Epidermal melanocyte (primary cell): Measurements from ENCODE around the gene FBXL5.

Source experiments
- DNase-seq: peaks from one replicate; pipeline ENCODE4 v3.0.0; 2011; ENCODE audit warnings: low spot score; ENCODE audit not compliant: insufficient read length

Gene FBXL5

DNA sequence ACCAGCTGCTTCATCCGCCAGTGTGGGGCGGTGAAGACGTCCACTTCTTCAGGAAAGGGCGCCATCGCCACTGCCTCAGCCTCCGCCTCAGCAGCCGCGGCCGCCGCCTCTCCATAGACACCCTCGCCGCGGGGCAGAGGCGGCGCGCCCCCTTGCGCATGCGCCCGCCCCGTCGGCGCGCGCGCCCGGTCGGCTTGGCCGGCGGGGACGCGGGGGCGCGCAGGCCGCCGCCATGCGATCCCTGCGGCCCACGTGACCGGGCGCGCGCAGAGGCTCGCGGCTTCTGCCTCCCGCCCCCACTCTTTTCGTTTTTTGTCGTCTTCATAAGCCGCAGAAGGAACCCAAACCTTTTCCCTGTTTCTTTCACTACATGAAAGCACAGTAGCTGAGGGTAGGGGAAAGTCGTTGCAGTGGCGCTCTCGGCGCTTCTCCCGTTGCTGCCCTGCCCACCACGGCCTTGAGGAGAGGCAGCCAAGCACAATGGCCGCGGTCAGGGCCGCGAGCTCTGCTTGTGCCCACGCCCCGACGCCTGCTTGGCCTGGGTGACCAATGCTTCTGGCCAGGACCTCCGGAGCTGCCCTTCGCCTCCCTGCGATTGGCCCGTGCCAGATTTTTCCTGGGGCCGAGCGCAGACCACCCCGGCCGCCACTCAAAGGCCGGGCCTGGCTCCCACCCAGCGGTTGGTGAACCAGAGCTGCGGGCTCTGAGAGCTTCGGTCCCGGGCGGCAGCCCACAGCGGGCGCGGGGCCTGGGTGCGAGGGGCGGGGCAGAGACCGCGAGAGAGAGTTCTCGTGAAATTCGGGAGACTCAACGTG, at the start of gene FBXL5:
Gene FBXL5 (minus strand): TSS at position 135 of the 815 bp plus-strand sequence. CDS start 70 bp downstream, at position 65.
- DNase-seq = peak; percentile 91

DNA sequence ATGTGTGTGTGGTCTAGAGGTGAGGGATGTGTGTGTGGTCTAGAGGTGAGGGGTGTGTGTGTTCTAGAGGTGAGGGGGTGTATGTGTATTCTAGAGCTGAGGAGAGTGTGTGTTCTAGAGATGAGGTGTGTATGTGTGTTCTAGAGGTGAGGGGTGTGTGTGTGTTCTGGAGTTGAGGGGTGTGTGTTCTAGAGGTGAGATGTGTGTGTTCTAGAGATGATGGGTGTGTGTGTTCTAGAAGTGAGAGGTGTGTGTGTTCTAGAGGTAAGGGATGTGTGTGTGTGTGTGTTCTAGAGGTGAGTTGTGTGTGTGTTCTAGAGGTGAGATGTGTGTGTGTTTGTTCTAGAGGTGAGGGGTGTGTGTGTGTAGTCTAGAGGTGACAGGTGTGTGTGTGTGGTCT, 49.0 kb upstream of the FBXL5 start:
- no peak for DNase-seq

- no peak for DNase-seq
These were observed 48.3 kb upstream of the FBXL5 start for GRCh38 chr4:15703439-15703838.

DNA sequence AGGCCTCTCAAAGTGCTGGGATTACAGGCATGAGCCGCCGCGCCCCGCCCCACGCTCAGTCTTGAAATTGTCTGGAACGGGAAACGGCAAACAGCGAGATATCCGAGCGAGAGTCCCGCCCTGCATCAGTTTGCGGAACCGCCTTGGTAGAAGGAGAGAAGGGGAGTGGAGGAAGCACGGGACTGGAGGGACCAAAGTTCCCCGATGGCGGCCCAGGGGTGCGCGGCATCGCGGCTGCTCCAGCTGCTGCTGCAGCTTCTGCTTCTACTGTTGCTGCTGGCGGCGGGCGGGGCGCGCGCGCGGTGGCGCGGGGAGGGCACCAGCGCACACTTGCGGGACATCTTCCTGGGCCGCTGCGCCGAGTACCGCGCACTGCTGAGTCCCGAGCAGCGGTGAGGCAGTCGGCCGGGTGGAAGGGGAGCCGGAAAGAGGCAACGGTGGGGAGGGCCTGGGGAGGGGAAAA, 47.8 kb upstream of the FBXL5 start, which contains the start of gene BST1:
Gene BST1 (plus strand): TSS at position 125 of the 463 bp plus-strand sequence. CDS start 80 bp downstream, at position 205.
- peak; percentile 59 for DNase-seq

DNA sequence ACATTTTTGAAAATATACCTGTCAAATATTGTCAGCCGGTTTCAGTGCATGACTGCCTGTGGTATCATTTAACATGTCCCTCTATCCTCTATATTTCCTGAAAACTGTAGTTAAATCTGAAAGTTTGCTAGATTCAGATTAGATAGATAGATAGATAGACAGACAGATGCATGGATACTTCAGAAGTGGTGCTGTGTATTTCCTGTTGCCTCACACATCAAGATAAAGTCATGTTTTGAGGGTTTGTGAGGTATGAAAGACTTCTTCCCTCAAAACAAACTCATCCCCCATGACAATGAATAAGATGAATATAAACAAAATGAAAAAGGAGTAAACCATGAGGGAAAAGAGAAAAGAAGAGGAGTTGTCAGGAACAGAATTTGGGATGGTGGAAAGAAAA, 41.7 kb upstream of the FBXL5 start:
- no peak for DNase-seq

DNA sequence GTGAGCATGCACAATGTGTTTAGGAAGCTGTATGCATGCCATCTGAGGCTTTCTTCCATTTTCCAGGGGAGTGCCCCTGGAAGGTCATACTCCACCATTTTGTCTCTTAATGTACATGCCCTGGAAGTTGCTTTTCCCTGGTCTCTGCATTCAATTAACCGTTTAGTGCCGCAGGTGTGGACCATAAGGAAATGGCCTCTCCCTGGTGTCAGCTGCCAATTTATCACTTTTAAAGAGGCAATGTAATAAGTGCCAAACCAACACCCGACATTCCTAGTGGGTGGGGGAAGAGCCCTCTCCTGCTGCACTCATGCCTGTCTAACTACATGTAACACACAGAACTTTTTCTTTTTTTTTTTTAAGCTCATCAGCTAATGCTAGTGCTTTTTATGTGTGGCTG, 40.6 kb upstream of the FBXL5 start:
- DNase-seq = no peak

GRCh38 chr4:15695240-15695699, 40.1 kb upstream of the FBXL5 start:
- no peak for DNase-seq

DNA sequence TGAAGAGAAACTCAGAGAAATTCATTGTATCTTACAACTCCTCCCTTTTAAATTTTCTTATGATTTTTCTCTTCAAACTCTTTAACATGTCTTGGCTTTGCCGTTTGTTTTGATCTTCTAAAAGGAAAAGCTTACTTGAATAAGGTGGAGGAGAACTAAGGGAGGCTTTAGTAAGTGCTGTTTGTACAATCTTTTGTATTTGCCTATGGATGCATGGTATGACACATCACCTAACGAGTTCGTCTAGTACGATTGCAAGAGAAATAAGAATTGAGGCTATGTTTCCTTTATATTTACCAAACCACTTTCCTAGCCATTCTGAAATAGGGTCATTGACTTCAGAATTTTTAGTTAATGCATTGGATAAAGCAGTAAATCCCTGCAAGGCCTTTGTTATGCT, 39.3 kb upstream of the FBXL5 start:
- no peak for DNase-seq

DNA sequence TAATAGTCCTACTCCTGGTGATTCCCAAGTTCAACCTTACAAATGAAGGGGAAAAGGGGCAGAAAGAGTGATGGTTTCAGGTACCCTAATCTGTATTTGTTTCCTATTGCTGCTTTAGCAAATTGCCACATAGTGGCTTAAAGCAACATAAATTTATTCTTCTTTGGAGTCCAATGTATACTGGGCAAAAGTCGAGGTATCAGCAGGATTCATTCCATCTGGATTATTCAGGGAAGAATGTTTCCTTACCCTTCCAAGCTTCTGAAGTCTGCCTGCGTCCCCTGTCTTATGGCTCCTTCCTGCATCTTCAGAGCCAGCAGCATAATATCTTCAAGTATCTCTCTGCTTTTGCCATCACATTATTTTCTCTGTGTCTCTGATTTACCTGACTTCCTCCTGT, 37.4 kb upstream of the FBXL5 start:
- no peak for DNase-seq

DNA sequence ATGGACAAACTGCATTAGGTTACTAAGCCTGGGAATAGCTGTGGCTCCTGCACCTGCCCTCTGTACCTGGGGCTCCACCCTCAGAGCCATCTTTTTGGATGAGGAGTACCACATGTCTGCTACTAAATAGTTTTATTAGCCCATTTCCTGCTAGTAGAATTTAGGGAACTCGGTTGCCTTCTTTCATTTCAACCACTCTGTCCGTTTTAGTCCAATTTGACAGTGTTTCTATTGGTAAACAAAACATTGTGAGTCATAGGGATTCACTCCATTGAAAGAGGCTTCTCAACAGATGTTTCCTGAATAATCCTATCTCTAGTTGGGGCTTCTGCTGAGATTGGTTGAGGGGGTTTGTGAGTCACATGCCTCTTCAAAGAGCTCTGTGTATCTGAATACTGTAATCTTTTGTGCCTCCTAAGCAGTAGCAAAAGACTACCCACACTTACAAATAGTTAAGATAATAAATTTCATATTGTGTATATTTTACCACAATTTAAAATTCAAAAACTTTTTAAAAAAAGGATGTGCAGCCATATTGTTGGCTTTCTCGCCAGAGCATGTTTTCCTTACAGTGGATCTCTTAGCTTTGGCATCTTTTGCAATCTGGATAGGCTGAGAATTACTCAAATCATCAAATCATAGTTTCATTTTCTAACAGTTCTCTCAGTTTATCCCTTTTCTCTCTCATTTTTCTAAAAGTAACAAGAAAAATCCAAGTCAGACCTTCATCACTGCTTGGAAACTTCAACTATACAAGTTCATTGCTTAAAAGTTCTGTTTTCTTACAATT, 36.4 kb upstream of the FBXL5 start:
- no peak for DNase-seq

DNA sequence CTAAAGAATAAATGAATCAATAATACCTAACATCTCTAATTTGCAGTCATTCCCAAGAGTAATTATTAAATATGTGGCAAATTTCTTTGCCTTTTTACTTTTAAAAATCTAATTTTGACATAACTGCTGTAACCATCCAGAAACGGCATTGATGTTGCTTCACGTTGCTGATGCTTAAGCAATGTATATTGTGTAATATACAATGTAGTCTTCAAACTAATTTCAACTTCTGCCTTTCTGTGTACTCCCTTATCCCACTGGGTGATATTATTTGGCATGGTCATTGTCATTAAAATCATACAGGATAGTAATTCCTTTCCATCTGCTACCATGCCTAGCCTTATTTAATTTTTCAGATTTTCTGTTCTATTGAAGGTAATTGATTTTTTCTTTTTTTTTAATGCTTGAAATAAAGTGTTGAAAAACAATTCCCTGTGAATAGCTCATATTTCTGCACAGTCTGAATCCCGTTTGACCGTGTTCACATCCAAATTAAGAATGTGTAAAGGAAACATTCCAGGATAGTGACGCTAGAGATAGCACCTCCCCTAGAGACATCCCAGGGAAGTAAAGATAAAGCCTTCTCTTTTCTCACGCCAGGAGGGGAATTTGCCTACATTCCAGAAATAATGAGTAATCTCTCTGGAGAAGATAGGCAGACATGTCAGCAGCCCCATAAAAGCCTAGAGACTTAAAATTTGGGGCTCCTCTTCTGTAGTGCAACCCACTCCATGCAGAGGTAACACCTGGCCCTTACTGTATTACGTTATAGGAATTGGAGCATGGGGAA, 35.1 kb upstream of the FBXL5 start:
- DNase-seq = peak; percentile 45

- DNase-seq = no peak
These were observed 34.4 kb upstream of the FBXL5 start for GRCh38 chr4:15689540-15689939.

GRCh38 chr4:15688051-15688450, 32.9 kb upstream of the FBXL5 start:
- DNase-seq = no peak

DNA sequence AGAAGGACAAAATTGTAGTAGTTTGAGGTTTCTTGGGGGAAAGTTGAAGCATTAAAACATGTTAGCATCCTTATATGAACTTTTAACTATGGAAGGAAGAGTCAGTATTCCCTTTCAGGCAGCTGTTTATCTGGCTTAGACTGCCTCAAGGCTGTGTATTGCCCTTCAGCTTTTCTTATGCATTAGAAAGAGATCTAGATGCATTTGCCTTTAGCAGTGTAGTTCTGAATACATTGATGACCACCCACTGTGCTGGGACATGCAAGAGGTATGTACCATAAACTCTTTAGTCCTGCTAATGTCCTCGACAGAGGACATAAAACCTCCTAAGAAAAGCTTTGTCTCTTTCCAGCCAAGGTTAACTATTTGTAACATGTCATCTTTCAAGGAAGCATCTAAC, 29.3 kb upstream of the FBXL5 start:
- DNase-seq = no peak

DNA sequence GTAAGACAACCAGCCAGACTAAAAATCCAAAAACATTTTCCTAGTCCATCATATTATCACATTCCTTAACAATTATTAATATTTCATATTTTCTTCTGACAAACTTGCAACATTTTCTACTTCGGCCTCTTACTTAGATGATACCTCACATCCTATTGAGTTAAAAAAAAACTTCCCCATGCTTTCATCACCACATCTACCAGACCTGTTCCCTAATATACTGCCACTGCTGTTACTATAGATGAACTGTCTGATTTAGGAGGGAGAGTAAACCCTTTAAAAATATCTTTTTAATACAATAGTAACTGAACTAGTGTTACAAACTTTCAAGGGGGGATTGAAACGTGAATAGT, 28.0 kb upstream of the FBXL5 start:
- DNase-seq = no peak

DNA sequence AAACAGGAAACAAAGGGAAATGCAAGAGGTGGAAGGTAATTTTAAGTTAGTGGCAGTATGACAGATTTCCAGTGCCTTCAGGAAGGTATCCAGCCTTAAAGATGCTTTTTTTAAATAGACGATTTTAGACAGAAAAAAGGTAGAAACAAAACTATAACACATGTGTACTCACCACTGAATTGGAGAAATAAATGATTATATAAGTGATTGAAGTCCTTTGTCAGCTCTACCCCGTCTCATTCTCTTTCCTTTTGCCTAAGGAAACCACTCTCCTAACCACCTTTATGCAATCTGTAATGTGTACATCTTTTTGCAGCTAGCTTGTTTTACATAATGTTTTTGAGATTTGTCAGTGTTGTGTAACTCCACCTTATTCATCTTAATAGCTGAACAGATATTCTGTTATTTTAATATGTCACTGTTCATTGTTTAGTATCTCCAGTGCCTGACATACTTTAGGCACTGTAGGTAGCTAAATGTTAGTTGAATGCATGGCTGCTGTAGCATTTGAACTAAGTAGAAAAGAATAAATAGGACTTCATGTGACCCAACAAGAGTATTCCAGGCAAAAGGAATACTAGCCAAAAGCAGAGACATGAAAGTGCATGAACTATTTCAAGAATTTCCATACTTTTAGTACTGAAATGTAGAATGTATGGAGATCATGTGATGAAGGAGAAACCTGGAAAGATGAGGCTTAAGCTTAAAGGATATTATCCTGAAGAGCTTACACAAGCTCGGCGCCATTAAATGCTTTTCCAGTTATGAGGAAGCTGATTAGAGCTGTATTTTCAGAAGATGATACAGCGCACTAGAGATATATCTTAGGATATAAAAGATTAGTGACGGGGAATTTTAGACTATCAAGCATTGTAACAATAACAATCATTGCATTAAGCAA, 27.3 kb upstream of the FBXL5 start:
- no peak for DNase-seq

DNA sequence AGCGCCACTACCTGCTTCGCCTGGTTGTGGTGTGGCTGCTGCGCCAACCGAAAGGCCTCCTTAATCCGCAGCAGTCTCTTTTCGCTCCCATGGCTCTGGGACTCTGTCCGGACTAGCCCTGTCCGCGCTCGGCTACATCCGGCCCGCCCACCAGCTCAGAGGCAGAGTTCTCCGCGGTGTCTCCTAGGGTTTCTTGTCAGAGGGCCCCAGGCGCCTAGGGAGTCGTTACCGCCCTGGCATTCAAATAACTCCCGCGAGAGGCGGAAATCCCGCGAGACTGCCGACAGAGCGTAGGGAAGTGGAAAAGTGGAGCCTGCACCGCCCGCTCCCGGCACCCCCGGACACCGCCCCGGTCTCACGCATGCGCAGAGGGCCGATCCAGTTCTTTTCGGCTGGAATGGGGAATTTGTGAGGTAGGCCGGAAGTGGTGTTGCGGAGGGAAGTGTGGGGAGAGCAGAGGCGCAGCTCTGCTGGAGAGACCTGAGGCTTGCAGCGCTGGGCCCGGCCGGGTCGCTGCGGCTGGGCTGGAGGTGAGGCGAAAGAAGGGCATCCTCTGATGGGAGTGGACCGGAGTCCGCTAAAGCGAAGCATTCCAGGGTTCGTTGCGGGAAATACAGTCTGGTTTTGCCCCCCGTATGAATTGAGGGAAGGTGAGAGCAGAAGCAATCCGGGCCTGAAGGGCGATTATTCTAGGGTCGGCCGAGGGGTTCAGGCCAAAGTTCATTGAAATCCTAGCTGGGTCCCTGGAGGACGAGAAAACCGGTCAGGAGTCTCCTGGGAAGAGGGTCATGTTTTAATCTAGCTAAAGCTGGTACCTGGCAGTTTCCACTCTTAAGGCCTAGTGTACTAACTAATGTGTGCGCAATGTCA, 26.4 kb upstream of the FBXL5 start, which contains the start of gene FAM200B:
Gene FAM200B (plus strand): TSS at position 456 of the 870 bp plus-strand sequence. CDS start 5,151 bp downstream, outside the sequence.
- peak; percentile 91 for DNase-seq

- no peak for DNase-seq
These were observed 25.9 kb upstream of the FBXL5 start for GRCh38 chr4:15681067-15681371.

- no peak for DNase-seq
These were observed 22.4 kb upstream of the FBXL5 start for GRCh38 chr4:15677507-15677988.
